Measurements from ENCODE around the gene ANKRD63.

DNA sequence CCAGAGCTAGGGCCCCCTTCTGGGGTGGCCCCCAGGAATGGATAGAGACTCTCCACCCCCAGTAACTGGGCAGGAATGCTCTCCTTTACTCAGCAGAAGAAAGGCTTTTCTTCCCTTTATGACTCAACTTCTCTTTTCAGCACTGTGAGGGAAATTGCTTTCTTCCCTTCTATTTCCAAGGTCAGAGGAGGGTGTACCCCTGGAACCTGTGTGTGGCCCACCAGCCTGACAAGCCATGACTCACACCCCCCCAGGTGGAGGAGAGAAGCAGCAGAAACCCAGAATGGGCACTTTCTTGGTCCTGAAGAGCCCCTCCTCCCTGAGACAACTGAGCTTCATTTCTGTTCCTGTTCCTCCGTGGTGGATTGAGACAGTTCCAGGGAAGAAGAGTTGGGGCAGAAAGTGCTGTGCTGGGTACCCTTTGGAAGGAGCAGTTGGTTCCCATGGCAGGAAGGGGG, 2.7 kb upstream of the ANKRD63 start:
- TF ChIP-seq YY1 (IDR thresholded peaks at IDR 0.05) = no peak
- TF ChIP-seq, protein P1, sequence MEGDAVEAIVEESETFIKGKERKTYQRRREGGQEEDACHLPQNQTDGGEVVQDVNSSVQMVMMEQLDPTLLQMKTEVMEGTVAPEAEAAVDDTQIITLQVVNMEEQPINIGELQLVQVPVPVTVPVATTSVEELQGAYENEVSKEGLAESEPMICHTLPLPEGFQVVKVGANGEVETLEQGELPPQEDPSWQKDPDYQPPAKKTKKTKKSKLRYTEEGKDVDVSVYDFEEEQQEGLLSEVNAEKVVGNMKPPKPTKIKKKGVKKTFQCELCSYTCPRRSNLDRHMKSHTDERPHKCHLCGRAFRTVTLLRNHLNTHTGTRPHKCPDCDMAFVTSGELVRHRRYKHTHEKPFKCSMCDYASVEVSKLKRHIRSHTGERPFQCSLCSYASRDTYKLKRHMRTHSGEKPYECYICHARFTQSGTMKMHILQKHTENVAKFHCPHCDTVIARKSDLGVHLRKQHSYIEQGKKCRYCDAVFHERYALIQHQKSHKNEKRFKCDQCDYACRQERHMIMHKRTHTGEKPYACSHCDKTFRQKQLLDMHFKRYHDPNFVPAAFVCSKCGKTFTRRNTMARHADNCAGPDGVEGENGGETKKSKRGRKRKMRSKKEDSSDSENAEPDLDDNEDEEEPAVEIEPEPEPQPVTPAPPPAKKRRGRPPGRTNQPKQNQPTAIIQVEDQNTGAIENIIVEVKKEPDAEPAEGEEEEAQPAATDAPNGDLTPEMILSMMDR (IDR thresholded peaks at IDR 0.05; ENCODE audit: low read depth, low read length, missing input control) = no peak
- no peak for TF ChIP-seq FOXA1 (IDR thresholded peaks at IDR 0.05)
- TF ChIP-seq JUND (IDR thresholded peaks at IDR 0.05) = no peak
- TF ChIP-seq, protein P2, sequence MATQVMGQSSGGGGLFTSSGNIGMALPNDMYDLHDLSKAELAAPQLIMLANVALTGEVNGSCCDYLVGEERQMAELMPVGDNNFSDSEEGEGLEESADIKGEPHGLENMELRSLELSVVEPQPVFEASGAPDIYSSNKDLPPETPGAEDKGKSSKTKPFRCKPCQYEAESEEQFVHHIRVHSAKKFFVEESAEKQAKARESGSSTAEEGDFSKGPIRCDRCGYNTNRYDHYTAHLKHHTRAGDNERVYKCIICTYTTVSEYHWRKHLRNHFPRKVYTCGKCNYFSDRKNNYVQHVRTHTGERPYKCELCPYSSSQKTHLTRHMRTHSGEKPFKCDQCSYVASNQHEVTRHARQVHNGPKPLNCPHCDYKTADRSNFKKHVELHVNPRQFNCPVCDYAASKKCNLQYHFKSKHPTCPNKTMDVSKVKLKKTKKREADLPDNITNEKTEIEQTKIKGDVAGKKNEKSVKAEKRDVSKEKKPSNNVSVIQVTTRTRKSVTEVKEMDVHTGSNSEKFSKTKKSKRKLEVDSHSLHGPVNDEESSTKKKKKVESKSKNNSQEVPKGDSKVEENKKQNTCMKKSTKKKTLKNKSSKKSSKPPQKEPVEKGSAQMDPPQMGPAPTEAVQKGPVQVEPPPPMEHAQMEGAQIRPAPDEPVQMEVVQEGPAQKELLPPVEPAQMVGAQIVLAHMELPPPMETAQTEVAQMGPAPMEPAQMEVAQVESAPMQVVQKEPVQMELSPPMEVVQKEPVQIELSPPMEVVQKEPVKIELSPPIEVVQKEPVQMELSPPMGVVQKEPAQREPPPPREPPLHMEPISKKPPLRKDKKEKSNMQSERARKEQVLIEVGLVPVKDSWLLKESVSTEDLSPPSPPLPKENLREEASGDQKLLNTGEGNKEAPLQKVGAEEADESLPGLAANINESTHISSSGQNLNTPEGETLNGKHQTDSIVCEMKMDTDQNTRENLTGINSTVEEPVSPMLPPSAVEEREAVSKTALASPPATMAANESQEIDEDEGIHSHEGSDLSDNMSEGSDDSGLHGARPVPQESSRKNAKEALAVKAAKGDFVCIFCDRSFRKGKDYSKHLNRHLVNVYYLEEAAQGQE (IDR thresholded peaks at IDR 0.05) = no peak
- TF ChIP-seq HNF4A (conservative IDR thresholded peaks at IDR 0.05) = no peak
